Smooth muscle cell of the coronary artery (primary cell): Measurements from ENCODE around the gene ATIC. TPM values are rescaled to one million over a fixed set of nuclear protein-coding genes. Genes with fewer than 3 reads are reported as not detected.

ENCODE experiments used
- total RNA-seq: library from RNA; depleted of rRNA; stranded (reverse); fragments of >200 nt; gene quantifications from 2 replicates; pipeline ENCODE4 v1.2.3, GENCODE V29; 2014; ENCODE audit warnings: low replicate concordance

ATIC gene
- 17.9 and 20.8 TPM in 2 replicates for total RNA-seq

GRCh38 chr2:215311625-215312396 is at the start of gene ATIC:
Gene ATIC (plus strand): TSS chr2:215312059. CDS start chr2:215312143, 84 bp downstream.

Other genes starting within 250 kb of the ATIC start
- gene ABCA12, start 173.4 kb upstream of the ATIC start, total RNA-seq: under 0.01 TPM in 2 replicates
- 7,340 and 11,165 TPM in 2 replicates for gene FN1, start 124.0 kb downstream of the ATIC start, total RNA-seq